CD1c-positive myeloid dendritic cell (primary cell): Measurements from ENCODE around the gene CASP9.

Experiments used
- DNase-seq: peaks from one replicate; pipeline ENCODE4 v3.0.0-alpha.2; 2016; ENCODE audit errors: extremely low spot score

CASP9 gene

GRCh38 chr1:15524021-15524282 lies at the start of gene CASP9:
TSS of gene CASP9 (minus strand) at chr1:15524215. CDS start at chr1:15524200, 15 bp downstream.
- no peak for DNase-seq

- no peak for DNase-seq
These were observed 49.5 kb upstream of the CASP9 start for GRCh38 chr1:15573477-15573876.

- DNase-seq, result no peak
These were observed 47.3 kb upstream of the CASP9 start for GRCh38 chr1:15571266-15571665.

- no peak for DNase-seq
These were observed 46.8 kb upstream of the CASP9 start for GRCh38 chr1:15570861-15571260.

GRCh38 chr1:15568387-15569073 lies 44.5 kb upstream of the CASP9 start:
- DNase-seq, result no peak

GRCh38 chr1:15559189-15559810 lies 35.3 kb upstream of the CASP9 start:
- no peak for DNase-seq

GRCh38 chr1:15558516-15558915 lies 34.5 kb upstream of the CASP9 start:
- no peak for DNase-seq

GRCh38 chr1:15557594-15557993 lies 33.6 kb upstream of the CASP9 start:
- no peak for DNase-seq

- no peak for DNase-seq
These were observed 33.0 kb upstream of the CASP9 start for GRCh38 chr1:15557008-15557407.

- DNase-seq, result no peak
These were observed 26.6 kb upstream of the CASP9 start for GRCh38 chr1:15550573-15550972.

- DNase-seq, result no peak
These were observed 22.6 kb upstream of the CASP9 start for GRCh38 chr1:15546641-15547040.

- DNase-seq, result no peak
These were observed 19.9 kb upstream of the CASP9 start for GRCh38 chr1:15543589-15544568.

- DNase-seq, result no peak
These were observed 19.2 kb upstream of the CASP9 start for GRCh38 chr1:15543251-15543588.

GRCh38 chr1:15542388-15543250 lies 18.6 kb upstream of the CASP9 start:
- no peak for DNase-seq

GRCh38 chr1:15541231-15541792 lies 17.3 kb upstream of the CASP9 start:
- DNase-seq, result no peak

GRCh38 chr1:15540186-15540585 lies 16.2 kb upstream of the CASP9 start:
- DNase-seq, result no peak

GRCh38 chr1:15538771-15539170 lies 14.8 kb upstream of the CASP9 start:
- DNase-seq, result no peak

- peak; percentile 31 for DNase-seq
These were observed 7.7 kb upstream of the CASP9 start for GRCh38 chr1:15531682-15532081.

- DNase-seq, result no peak
These were observed 7.0 kb upstream of the CASP9 start for GRCh38 chr1:15531003-15531402.

GRCh38 chr1:15526490-15527339 lies 2.7 kb upstream of the CASP9 start, which contains the start of gene DNAJC16:
TSS of gene DNAJC16 (plus strand) at chr1:15526848. CDS start at chr1:15529106, 2,258 bp downstream.
- peak; percentile 100 for DNase-seq
